Peyer's patch (tissue), 4 donors: Measurements from ENCODE around the gene TIAL1. TPM values are rescaled to one million over a fixed set of nuclear protein-coding genes. Genes with fewer than 3 reads are reported as not detected.

Source experiments
- DNase-seq, 3 donors: peaks; one replicate each; pipeline ENCODE4 v3.0.0-alpha.2; 2017 to 2019
- H3K27ac ChIP-seq, 4 donors: fragments of 200-600 bp; sonication (generic); one replicate each; pipeline ENCODE4 v1.5.1; 2016 to 2019
- H3K27me3 ChIP-seq, 2 donors: fragments of 200-600 bp; sonication (generic); one replicate each; pipeline ENCODE4 v1.5.1; 2019
- H3K36me3 ChIP-seq, 3 donors: fragments of 200-600 bp; sonication (generic); one replicate each; pipeline ENCODE4 v1.5.1; 2016 to 2019
- H3K4me1 ChIP-seq, 4 donors: fragments of 200-600 bp; sonication (generic); one replicate each; pipeline ENCODE4 v1.5.1; 2016 to 2019
- H3K4me3 ChIP-seq, 4 donors: fragments of 200-600 bp; sonication (generic); 1 replicate in 3 of 4; 2 replicates in 1 of 4; pipeline ENCODE4 v1.5.1; 2016 to 2019; ENCODE audit warnings: mild to moderate bottlenecking in 1 of 4
- H3K9me3 ChIP-seq, 4 donors: fragments of 200-600 bp; sonication (generic); one replicate each; pipeline ENCODE4 v1.5.1; 2016 to 2019; ENCODE audit warnings: mild to moderate bottlenecking in 1 of 4
- POLR2A ChIP-seq, 2 donors: fragments of 450-650 bp; IDR thresholded peaks; one replicate each; pipeline ENCODE4 v1.5.1; 2017; ENCODE audit warnings: antibody characterized with exemption in 2 of 2, mild to moderate bottlenecking in 2 of 2, moderate library complexity in 2 of 2
- total RNA-seq, 4 donors: library from RNA; depleted of rRNA; stranded (reverse); fragments of >200 nt; gene quantifications; one replicate each; pipeline ENCODE4 v1.1.0, GENCODE V29; 2016
- TF ChIP-seq, protein P1 (sequence below), 6 experiments: fragments of 450-650 bp in 4 of 6; fragments of 200-600 bp in 2 of 6; sonication (generic) in 1 of 6; IDR thresholded peaks; one replicate each; pipeline ENCODE4 v1.5.1; 2017 to 2019; ENCODE audit warnings: antibody characterized with exemption in 6 of 6, mild to moderate bottlenecking in 3 of 6, moderate library complexity in 1 of 6

Gene TIAL1
- total RNA-seq, 4 donors from 2014 or later, result 58.4 to 103 (median 79.7) TPM

DNA sequence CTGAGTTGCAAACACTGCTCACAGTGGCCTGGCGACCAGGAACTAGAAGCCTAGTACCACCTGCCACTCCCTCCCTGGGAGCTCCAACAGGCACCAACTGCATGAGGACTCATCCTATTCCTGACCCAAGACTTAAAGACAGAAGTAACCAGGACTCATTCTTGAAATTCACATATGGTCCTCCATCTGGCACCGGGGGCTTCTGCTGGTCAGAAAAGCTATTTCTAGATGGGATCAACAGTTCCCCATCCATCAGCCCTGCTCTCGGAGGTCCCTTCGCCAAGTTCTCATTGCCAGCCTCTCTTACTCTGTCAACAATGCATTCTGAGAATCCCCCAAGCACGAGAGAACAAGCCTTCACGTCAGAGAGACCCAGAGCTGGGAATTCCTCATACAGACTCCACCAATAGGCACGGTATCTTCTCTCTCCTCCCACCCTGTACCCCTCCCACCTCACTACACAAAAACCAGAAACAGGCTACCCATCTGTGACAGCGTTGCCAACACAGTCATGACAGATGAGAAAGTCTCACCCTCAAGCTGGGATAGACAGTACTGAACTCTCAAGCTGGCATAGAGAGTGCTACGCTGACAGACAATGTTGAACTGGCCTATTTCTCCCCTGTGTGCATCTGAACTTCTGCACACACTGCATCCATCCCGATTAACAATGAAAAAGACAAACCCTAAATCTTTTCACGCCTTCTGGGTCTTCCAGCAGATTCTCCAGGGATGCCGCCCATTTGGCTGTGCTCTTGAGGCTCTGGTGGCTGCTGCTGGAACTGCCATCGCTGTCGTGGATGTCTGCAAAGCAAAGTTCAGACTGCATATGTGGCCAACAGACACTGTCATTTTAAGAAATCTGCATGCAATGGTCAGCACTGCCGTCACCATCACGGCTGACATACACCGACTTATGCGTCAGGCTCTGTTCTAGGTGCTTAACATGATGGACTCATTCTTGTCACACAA lies 69.9 kb downstream of the TIAL1 start:
- DNase-seq, result no peak
- Histone ChIP-seq H3K36me3 (peaks cover 0 to 22% (median 0%) of the 10 kb centered on the region in 3 donors), H3K9me3 (no peaks in the 10 kb centered on the region), H3K4me3 (no peak overlapping the region), H3K27ac (peak overlapping the region in 1 of 4 donors; percentile 3), H3K27me3 (no peaks in the 10 kb centered on the region), H3K4me1 (peaks cover 0 to 11% (median 0%) of the 10 kb centered on the region in 4 donors)
- no peak for TF ChIP-seq POLR2A (IDR thresholded peaks at IDR 0.05)
- TF ChIP-seq, protein P1, sequence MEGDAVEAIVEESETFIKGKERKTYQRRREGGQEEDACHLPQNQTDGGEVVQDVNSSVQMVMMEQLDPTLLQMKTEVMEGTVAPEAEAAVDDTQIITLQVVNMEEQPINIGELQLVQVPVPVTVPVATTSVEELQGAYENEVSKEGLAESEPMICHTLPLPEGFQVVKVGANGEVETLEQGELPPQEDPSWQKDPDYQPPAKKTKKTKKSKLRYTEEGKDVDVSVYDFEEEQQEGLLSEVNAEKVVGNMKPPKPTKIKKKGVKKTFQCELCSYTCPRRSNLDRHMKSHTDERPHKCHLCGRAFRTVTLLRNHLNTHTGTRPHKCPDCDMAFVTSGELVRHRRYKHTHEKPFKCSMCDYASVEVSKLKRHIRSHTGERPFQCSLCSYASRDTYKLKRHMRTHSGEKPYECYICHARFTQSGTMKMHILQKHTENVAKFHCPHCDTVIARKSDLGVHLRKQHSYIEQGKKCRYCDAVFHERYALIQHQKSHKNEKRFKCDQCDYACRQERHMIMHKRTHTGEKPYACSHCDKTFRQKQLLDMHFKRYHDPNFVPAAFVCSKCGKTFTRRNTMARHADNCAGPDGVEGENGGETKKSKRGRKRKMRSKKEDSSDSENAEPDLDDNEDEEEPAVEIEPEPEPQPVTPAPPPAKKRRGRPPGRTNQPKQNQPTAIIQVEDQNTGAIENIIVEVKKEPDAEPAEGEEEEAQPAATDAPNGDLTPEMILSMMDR (IDR thresholded peaks at IDR 0.05), result peak in 2 of 6 experiments; percentile 6 to 10

DNA sequence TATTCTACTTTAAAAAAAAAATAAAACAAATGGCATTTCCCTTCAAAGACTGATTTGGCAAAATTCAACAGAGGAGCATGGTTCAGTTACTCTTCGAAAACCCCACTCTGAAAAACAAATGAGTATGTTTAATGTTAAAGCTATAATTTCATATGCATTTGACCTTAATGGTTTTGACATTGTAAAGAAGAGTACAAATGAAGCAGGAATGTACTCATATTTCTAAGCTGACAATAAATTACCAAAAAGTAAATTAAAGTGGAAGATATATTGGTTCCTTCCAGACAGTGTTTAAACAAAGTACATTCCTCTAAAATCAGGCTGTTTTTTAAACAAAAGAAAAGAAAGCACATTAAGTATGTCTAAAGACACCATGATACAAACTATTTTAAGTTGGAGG lies 70.6 kb downstream of the TIAL1 start:
- H3K9me3 ChIP-seq, result no peaks in the 10 kb centered on the region
- H3K27me3 ChIP-seq, result no peaks in the 10 kb centered on the region
- H3K4me1 ChIP-seq, result peaks cover 0 to 11% (median 0%) of the 10 kb centered on the region in 4 donors
- TF ChIP-seq POLR2A (IDR thresholded peaks at IDR 0.05), result no peak
- TF ChIP-seq, protein P1 (IDR thresholded peaks at IDR 0.05), result no peak
- peaks cover 0 to 24% (median 0%) of the 10 kb centered on the region in 3 donors for H3K36me3 ChIP-seq
- peak overlapping the region in 1 of 4 donors; percentile 3 for H3K27ac ChIP-seq
- no peak overlapping the region for H3K4me3 ChIP-seq
- DNase-seq, result no peak

DNA sequence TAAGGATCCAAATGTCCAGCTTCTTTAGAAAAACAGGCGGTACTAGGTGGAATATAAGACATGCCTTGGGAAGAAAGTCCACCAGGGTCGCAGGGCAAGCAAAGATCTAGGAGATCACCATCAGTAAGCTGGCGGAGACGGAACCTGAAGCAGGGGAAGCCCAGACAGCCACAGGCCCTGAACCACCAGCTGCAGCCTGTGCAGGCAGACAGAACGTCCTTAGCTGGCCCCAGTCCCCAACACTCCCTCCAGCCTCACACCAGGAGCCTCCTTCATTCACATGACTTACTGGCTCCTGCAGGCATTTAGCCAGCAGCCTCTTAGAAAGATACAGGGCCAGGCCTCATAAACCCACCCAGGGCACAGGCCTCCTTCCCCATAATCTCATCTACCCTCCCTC lies 71.6 kb downstream of the TIAL1 start:
- no peak overlapping the region for H3K4me3 ChIP-seq
- no peaks in the 10 kb centered on the region for H3K9me3 ChIP-seq
- H3K27ac ChIP-seq, result no peak overlapping the region
- H3K4me1 ChIP-seq, result peaks cover 0 to 6% (median 0%) of the 10 kb centered on the region in 4 donors
- no peak for TF ChIP-seq POLR2A (IDR thresholded peaks at IDR 0.05)
- TF ChIP-seq, protein P1 (IDR thresholded peaks at IDR 0.05), result no peak
- peaks cover 0 to 27% (median 0%) of the 10 kb centered on the region in 3 donors for H3K36me3 ChIP-seq
- H3K27me3 ChIP-seq, result no peaks in the 10 kb centered on the region
- peak in 1 of 3 donors; percentile 10 for DNase-seq

DNA sequence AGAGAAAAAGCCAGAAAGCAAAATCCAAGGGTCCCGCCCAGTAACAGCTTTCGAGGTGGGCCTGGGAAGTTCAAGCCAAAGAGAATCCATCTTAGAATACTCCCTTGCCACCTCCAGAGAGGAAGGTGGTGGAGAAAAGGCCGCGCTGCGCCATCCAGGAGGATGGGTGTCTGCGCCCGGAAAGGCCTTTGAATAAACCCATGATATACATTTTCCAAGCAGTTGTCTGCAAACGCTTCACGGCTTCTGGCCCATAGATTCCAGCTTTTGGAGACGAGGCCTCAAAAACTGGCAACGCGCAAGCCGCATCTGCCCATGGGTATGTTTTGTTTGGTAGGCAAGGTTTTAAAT lies 72.1 kb downstream of the TIAL1 start:
- Histone ChIP-seq H3K4me3 (no peak overlapping the region), H3K27ac (no peak overlapping the region), H3K36me3 (peaks cover 0 to 27% (median 0%) of the 10 kb centered on the region in 3 donors), H3K27me3 (no peaks in the 10 kb centered on the region), H3K9me3 (no peaks in the 10 kb centered on the region), H3K4me1 (peaks cover 0 to 6% (median 0%) of the 10 kb centered on the region in 4 donors)
- no peak for TF ChIP-seq POLR2A (IDR thresholded peaks at IDR 0.05)
- DNase-seq, result no peak

DNA sequence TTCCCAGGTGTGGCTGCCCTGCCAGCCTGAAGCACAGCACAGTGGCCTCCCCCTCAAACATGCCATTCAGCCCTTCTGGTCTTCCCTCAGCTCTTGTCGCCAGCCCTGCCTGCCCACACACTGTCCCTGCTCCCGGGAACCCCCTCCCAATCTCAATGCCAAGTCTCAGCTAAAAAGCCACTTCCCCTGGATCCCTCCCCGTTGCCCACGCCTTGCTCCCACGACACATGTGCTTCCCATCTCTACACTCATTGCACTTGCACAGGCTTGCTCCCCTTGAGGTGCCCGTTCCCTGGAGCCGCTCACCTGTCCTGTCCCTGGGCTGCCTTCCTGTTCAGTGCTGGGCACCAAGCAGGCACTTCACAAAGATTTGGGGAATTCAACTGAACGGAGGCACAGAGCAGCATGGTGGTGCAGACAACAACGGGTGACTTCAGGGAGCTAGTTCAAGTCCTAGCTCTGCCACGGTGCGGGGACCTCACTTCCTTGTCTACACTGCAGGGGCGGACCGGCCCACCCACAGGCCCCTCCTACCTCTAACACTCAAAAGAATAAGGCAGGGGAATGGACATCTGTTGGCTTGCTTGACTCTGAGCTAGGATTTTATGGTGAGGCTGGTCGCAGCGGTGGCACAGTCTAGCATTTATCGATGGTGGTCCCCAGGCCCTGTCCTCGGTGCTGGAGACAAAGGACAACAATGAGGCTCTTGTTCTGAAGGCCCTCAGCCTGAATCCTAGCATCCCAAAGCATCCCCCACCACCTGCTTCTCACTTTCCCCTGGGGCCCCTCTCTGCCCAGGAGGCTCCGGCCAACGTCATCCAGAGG lies 72.7 kb downstream of the TIAL1 start:
- Histone ChIP-seq H3K4me3 (no peak overlapping the region), H3K27ac (no peak overlapping the region), H3K4me1 (peaks cover 0 to 6% (median under 1%) of the 10 kb centered on the region in 4 donors), H3K27me3 (no peaks in the 10 kb centered on the region), H3K36me3 (peaks cover 0 to 27% (median 0%) of the 10 kb centered on the region in 3 donors), H3K9me3 (no peaks in the 10 kb centered on the region)
- TF ChIP-seq, protein P1 (IDR thresholded peaks at IDR 0.05), result no peak
- no peak for TF ChIP-seq POLR2A (IDR thresholded peaks at IDR 0.05)
- DNase-seq, result no peak

Other genes with a start within 250 kb of the TIAL1 start
- gene RGS10, start 54.2 kb downstream of the TIAL1 start, total RNA-seq, result 10 to 100 TPM in 2 of 4 donors, 1 to 10 TPM in 2; 3.9 to 63.5 (median 13.2) TPM
- gene BAG3, start 54.4 kb upstream of the TIAL1 start, total RNA-seq, result 10 to 100 TPM; 14.9 to 26.4 (median 19.8) TPM
- 10 to 100 TPM in 2 of 4 donors, 1 to 10 TPM in 2; 6.5 to 37.1 (median 10.2) TPM for gene INPP5F, start 129.1 kb upstream of the TIAL1 start, total RNA-seq